ENCODE results near the gene ZYX.

- TF ChIP-seq, protein P1, sequence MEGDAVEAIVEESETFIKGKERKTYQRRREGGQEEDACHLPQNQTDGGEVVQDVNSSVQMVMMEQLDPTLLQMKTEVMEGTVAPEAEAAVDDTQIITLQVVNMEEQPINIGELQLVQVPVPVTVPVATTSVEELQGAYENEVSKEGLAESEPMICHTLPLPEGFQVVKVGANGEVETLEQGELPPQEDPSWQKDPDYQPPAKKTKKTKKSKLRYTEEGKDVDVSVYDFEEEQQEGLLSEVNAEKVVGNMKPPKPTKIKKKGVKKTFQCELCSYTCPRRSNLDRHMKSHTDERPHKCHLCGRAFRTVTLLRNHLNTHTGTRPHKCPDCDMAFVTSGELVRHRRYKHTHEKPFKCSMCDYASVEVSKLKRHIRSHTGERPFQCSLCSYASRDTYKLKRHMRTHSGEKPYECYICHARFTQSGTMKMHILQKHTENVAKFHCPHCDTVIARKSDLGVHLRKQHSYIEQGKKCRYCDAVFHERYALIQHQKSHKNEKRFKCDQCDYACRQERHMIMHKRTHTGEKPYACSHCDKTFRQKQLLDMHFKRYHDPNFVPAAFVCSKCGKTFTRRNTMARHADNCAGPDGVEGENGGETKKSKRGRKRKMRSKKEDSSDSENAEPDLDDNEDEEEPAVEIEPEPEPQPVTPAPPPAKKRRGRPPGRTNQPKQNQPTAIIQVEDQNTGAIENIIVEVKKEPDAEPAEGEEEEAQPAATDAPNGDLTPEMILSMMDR (conservative IDR thresholded peaks at IDR 0.05 in 1 of 2, IDR thresholded peaks at IDR 0.05 in 1 of 2; ENCODE audit: extremely low read depth in 1 of 2, insufficient read depth in 1 of 2, low read depth in 1 of 2, low read length in 2 of 2) = no peak
- TF ChIP-seq EZH2 (IDR thresholded peaks at IDR 0.05; ENCODE audit: borderline replicate concordance, low read length) = no peak
These were observed 29.4 kb downstream of the ZYX start for GRCh38 chr7:143410521-143411004.
